ENCODE measurements around the gene TSC22D4.
A peak's percentile ranks its signal among the peaks of the same experiment; 100 is the strongest.

TSC22D4 gene

DNA sequence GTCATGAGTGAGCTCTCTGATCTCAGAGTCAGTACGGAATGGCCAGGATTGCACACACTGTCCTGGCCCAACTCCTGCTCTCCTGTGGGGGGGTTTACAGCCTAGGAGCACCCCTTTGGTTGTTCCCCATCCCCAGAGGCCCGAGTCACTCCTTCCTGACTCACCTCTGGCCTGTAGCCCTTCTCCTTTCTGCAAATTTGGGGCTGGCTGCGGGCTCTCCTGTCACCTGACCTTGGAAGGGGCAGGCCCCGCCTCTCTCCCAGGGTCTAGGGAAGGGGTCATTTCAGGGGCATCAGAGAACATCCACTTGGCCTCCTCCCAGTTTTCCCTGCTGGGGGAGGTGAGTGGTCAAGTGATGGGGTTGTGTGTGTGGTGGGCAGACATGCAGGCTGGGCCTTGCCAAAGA lies 6.5 kb upstream of the TSC22D4 start:
- TF ChIP-seq, protein P1, sequence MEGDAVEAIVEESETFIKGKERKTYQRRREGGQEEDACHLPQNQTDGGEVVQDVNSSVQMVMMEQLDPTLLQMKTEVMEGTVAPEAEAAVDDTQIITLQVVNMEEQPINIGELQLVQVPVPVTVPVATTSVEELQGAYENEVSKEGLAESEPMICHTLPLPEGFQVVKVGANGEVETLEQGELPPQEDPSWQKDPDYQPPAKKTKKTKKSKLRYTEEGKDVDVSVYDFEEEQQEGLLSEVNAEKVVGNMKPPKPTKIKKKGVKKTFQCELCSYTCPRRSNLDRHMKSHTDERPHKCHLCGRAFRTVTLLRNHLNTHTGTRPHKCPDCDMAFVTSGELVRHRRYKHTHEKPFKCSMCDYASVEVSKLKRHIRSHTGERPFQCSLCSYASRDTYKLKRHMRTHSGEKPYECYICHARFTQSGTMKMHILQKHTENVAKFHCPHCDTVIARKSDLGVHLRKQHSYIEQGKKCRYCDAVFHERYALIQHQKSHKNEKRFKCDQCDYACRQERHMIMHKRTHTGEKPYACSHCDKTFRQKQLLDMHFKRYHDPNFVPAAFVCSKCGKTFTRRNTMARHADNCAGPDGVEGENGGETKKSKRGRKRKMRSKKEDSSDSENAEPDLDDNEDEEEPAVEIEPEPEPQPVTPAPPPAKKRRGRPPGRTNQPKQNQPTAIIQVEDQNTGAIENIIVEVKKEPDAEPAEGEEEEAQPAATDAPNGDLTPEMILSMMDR (IDR thresholded peaks at IDR 0.05; ENCODE audit: low read length, missing control alignments), result no peak
- DNase-seq (ENCODE audit: low read depth), result no peak
- H3K4me3 ChIP-seq (replicated peaks; ENCODE audit: low read depth, low read length), result peak overlapping the region; percentile 12

DNA sequence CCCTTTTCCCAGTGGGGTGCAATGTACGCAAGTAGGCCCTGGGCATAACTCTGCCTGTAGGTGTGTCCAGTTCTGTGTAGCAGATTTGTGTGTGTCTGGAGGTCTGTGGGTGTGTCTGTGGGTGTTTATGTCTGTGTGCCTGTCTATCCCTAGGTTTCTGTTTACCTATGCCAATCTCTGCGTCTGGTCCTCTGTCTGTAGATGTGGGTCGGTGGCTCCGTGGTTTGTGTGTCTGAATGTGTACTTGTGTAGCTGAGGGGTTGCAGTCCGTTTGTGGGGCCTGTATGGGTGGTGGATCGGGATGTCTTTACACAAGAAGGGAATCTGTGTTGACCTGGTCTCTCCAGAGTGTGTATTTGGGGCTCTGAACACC lies 5.6 kb upstream of the TSC22D4 start:
- H3K4me3 ChIP-seq (replicated peaks; ENCODE audit: low read depth, low read length), result peak overlapping the region; percentile 69
- DNase-seq (ENCODE audit: low read depth), result no peak
- TF ChIP-seq, protein P1 (IDR thresholded peaks at IDR 0.05; ENCODE audit: low read length, missing control alignments), result no peak

DNA sequence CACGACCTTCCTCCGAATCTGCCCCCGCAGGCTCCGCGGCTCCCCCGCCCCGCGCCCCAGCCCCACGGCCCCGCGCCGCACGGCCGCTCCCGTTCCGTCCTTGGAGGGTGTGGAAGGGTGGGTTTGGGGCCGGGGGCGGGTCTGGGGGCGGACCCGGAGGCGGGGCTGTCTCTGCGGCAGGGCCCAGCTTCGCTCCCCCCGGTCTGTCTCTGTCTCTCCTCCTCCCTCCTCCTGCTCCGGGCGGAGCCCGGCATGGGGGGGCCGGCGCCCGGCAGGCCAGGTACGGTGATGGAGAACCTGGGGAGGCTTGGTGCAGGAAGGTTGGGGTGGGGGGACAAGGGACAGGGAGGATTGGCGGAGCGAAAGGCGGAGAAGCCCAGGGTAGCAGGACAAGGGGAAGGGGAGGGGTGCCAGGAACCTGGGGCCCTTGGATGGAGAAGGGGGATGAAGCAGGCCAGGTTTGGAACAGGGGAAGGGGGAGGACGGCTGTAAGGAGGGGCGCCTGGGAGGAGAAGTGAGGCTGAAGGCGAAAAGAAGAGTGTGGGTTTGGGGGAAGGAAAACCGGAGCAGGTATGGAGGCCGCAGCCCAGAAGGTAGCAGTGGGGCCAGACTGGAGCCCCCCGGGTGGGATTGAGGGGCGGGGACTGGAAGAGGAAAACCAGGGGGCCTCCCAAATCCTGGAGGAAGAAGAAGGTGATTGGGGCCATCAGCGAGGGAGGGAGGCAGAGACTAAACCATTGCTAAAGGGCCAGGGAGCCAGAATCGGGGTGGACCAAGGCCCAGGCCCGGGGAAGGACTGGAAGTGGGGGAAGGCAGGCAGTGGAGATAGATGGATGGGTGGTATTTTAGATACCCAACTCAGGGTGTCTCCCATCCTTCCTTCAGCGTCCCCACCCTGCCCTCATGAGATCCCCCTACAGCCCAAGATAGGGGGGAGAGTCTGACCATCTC lies 5.0 kb upstream of the TSC22D4 start, which contains the start of gene NYAP1:
Gene NYAP1 (plus strand): TSS at position 206 of the 951 bp plus-strand sequence. CDS start 1,385 bp downstream, outside the sequence.
- TF ChIP-seq, protein P1 (IDR thresholded peaks at IDR 0.05; ENCODE audit: low read length, missing control alignments), result no peak
- peak; percentile 62 for DNase-seq (ENCODE audit: low read depth)
- peak within 1 kb of the TSS; percentile 69 for H3K4me3 ChIP-seq (replicated peaks; ENCODE audit: low read depth, low read length)

DNA sequence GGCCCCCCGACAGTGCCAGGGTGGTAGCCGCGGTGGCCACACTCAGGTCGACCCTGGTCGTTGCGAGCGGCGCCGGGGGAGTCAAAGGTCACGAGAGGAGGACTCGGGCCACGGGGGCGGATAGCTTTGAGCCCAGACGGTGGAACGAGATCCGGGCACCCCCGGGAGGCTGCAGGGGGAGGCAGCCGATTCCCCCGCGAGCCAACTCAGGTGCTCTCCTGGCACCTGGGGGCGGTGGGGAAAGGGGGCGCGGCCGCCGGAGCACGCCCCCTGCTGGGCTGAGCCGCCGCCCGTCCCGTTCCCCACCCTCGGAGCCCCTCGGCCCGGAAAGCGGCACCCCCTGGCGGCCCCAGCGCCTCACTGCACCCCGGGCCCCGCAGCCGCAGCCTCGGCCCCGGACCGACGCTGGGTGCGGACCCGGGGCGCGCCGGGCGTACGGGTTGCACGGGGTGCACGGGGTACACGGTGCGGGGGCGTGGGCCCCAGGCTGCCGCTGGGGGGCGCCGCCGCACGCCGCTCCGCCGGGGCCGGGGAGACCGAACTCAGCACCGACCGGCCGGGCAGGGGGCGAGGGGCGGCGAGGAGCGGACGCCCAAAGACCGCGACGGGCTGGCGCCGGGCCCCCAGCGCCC lies 4.2 kb upstream of the TSC22D4 start:
- H3K4me3 ChIP-seq (replicated peaks; ENCODE audit: low read depth, low read length), result peak overlapping the region; percentile 69
- DNase-seq (ENCODE audit: low read depth), result peak; percentile 55
- TF ChIP-seq, protein P1 (IDR thresholded peaks at IDR 0.05; ENCODE audit: low read length, missing control alignments), result peak; percentile 27

DNA sequence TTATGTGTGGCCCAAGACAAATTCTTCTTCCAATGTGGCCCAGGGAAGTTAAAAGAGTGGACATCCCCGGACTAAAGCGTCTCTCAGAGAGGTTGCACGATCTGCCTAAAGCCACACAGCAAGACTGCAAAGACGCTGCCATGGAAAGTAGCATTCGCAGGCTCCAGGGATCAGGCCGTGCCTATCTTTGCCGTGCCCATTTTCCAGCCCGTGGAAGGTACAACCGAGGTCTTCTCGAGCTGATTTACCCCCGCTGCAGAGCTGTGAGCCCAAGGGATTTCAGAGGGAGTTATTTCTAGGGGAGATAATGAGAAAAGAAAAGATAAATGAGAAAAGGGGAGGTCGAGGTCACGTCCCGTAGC lies 3.7 kb upstream of the TSC22D4 start:
- DNase-seq (ENCODE audit: low read depth), result no peak
- TF ChIP-seq, protein P1 (IDR thresholded peaks at IDR 0.05; ENCODE audit: low read length, missing control alignments), result no peak
- peak overlapping the region; percentile 69 for H3K4me3 ChIP-seq (replicated peaks; ENCODE audit: low read depth, low read length)

DNA sequence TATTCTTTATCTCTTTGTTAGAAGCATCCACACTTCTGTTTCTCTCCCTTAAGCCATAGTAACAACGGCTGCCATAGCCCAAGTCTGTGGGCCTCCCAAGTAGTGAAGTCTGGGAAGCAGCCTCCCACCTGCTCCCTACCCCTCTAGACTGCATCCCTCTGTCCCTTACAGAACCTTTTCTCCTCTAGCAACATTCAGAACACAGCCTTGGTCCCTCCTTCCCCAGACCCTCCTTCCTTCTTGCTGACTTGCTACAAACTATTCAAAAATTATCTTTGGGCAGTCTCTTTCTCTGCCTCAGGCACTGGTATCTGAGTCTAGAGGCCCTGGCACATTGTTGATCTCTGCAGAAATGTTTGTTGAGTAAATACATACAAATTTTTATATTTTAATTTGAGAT lies 2.5 kb upstream of the TSC22D4 start:
- DNase-seq (ENCODE audit: low read depth), result no peak
- no peak overlapping the region for H3K4me3 ChIP-seq (replicated peaks; ENCODE audit: low read depth, low read length)
- TF ChIP-seq, protein P1 (IDR thresholded peaks at IDR 0.05; ENCODE audit: low read length, missing control alignments), result no peak

All from fibroblast of pulmonary artery (primary cell).